Loucy (cell line): ENCODE measurements around the gene TNNT3.

Experiments
- H2AFZ ChIP-seq: fragments of 200-600 bp; sonication (generic); 2 replicates; pipeline ENCODE4 v1.6.0; 2016; ENCODE audit warnings: antibody characterized with exemption, mild to moderate bottlenecking, low read length, moderate library complexity
- H3F3A ChIP-seq: fragments of 200-600 bp; 2 replicates; pipeline ENCODE4 v1.6.0; 2016; ENCODE audit warnings: antibody characterized with exemption, low read depth, mild to moderate bottlenecking
- H3K27me3 ChIP-seq: fragments of 200-600 bp; sonication (generic); 2 replicates; pipeline ENCODE4 v1.6.1; 2014; ENCODE audit warnings: low read length, mild to moderate bottlenecking; ENCODE audit not compliant: insufficient read depth, poor library complexity, severe bottlenecking
- H3K36me3 ChIP-seq: fragments of 200-600 bp; sonication (generic); 2 replicates; pipeline ENCODE4 v1.6.1; 2016; ENCODE audit warnings: low read length; ENCODE audit not compliant: insufficient read depth
- H3K4me1 ChIP-seq: fragments of 200-600 bp; sonication (generic); 2 replicates; pipeline ENCODE4 v1.5.1; 2014; ENCODE audit warnings: low read length, mild to moderate bottlenecking; ENCODE audit not compliant: insufficient read depth, poor library complexity, severe bottlenecking
- H3K4me2 ChIP-seq: fragments of 200-600 bp; sonication (generic); 2 replicates; pipeline ENCODE4 v1.6.0; 2014; ENCODE audit warnings: antibody characterized with exemption, low read length, low read depth, mild to moderate bottlenecking; ENCODE audit not compliant: poor library complexity, severe bottlenecking
- H3K4me3 ChIP-seq: fragments of 200-600 bp; sonication (generic); 2 replicates; pipeline ENCODE4 v1.5.1; 2014; ENCODE audit warnings: low read length, mild to moderate bottlenecking, mixed read lengths; ENCODE audit not compliant: poor library complexity, severe bottlenecking
- H3K79me2 ChIP-seq: fragments of 200-600 bp; sonication (generic); 2 replicates; pipeline ENCODE4 v1.6.1; 2014; ENCODE audit warnings: low read length; ENCODE audit not compliant: insufficient read depth
- H3K9ac ChIP-seq: fragments of 200-600 bp; sonication (generic); 2 replicates; pipeline ENCODE4 v1.6.0; 2014; ENCODE audit warnings: mild to moderate bottlenecking, low read depth, low read length, moderate library complexity; ENCODE audit not compliant: poor library complexity, severe bottlenecking
- H3K9me2 ChIP-seq: fragments of 200-600 bp; sonication (generic); replicated peaks from 2 replicates; pipeline ENCODE4 v1.6.1; 2016; ENCODE audit warnings: low read depth, low read length, mixed read lengths
- H3K9me3 ChIP-seq: fragments of 200-600 bp; sonication (generic); 2 replicates; pipeline ENCODE4 v1.6.1; 2014; ENCODE audit warnings: mild to moderate bottlenecking, antibody characterized with exemption, low read length, low read depth; ENCODE audit not compliant: insufficient read depth
- H4K20me1 ChIP-seq: fragments of 200-600 bp; sonication (generic); 2 replicates; pipeline ENCODE4 v1.6.0; 2014; ENCODE audit warnings: antibody characterized with exemption, low read length, mild to moderate bottlenecking; ENCODE audit not compliant: insufficient read depth, poor library complexity, severe bottlenecking
- EZH2phosphoT487 ChIP-seq: fragments of 200-600 bp; IDR thresholded peaks from 2 replicates; pipeline ENCODE4 v1.6.1; 2018; ENCODE audit warnings: antibody characterized with exemption, mild to moderate bottlenecking, moderate library complexity, borderline replicate concordance
- TF ChIP-seq, protein P1 (sequence below): fragments of 200-600 bp; sonication (generic); conservative IDR thresholded peaks from 2 replicates; pipeline ENCODE4 v1.5.1; 2014; ENCODE audit warnings: mild to moderate bottlenecking, antibody characterized with exemption, low read length

Gene TNNT3

DNA sequence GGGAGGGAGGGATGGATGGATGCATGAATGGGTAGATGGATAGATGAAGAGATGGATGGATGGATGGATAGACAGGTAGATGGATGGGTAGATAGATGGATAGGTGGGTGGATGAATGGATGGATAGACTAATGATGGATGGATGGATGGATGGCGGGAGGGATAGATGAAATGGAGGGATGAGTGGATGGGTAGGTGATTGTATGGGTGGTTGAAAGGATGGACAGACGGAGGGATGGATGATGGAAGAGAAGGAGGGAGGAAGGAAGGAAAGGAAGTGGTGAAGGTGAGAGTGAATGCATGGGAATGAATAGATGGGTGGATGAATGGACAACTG is 3.7 kb upstream of the TNNT3 start:
- Histone ChIP-seq H3K9me2 (no peaks in the 10 kb centered on the region), H3K79me2 (no peaks in the 10 kb centered on the region), H3K4me3 (no peak overlapping the region), H3K9ac (no peak overlapping the region), H4K20me1 (no peaks in the 10 kb centered on the region), H3K4me2 (no peak overlapping the region), H3K27me3 (no peaks in the 10 kb centered on the region), H3K36me3 (no peaks in the 10 kb centered on the region), H3K4me1 (peaks cover 5% of the 10 kb centered on the region), H3F3A (no peaks in the 10 kb centered on the region), H3K9me3 (no peaks in the 10 kb centered on the region), H2AFZ (no peak overlapping the region)
- no peak for TF ChIP-seq EZH2phosphoT487
- TF ChIP-seq, protein P1, sequence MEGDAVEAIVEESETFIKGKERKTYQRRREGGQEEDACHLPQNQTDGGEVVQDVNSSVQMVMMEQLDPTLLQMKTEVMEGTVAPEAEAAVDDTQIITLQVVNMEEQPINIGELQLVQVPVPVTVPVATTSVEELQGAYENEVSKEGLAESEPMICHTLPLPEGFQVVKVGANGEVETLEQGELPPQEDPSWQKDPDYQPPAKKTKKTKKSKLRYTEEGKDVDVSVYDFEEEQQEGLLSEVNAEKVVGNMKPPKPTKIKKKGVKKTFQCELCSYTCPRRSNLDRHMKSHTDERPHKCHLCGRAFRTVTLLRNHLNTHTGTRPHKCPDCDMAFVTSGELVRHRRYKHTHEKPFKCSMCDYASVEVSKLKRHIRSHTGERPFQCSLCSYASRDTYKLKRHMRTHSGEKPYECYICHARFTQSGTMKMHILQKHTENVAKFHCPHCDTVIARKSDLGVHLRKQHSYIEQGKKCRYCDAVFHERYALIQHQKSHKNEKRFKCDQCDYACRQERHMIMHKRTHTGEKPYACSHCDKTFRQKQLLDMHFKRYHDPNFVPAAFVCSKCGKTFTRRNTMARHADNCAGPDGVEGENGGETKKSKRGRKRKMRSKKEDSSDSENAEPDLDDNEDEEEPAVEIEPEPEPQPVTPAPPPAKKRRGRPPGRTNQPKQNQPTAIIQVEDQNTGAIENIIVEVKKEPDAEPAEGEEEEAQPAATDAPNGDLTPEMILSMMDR, result no peak

DNA sequence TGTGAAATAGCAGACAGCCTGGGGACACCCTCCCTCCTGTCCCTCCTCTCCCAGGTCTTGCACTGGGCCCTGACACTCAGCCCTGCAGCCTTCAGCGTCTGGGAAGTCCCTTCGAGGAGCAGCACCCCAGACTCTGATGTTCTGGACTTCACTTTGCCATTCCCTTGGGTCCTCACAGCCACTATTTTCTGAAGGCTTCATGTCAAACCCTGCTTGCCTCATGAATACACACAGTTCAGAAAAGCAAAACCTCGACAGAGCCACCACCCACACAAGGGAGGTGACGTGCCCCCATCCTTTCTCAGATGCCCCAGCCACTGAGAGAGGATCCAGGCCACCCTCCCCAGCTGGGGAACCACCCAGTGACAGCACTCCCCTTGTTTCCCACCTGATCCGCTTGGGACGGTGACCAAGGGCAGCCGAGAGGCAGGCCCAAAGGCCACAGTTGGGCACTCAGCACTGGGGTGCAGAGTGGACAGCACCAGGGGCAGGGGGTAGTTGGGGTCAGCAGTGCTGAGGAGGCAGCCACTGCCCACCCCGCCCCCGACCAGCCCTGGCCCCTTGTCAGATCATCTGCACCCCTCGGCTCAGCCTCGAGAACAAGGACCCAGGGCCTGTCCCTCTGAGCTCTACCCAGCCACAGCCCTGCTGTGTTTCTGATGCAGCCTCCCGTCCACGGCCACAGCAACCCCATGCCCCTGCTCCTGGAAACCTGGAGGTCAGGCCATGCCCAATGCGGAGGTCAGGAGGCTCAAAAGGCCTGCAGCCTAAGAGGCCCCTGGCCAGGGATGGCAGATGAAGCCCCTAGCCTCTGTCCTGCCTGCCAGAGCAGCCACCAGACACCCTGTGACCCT is 3.1 kb upstream of the TNNT3 start:
- Histone ChIP-seq H3K36me3 (no peaks in the 10 kb centered on the region), H2AFZ (no peak overlapping the region), H3K9me2 (no peaks in the 10 kb centered on the region), H3K9ac (no peak overlapping the region), H3K4me2 (no peak overlapping the region), H3F3A (no peaks in the 10 kb centered on the region), H4K20me1 (no peaks in the 10 kb centered on the region), H3K27me3 (no peaks in the 10 kb centered on the region), H3K4me3 (no peak overlapping the region), H3K4me1 (peaks cover 5% of the 10 kb centered on the region), H3K79me2 (no peaks in the 10 kb centered on the region), H3K9me3 (no peaks in the 10 kb centered on the region)
- TF ChIP-seq, protein P1, result no peak
- TF ChIP-seq EZH2phosphoT487, result no peak

DNA sequence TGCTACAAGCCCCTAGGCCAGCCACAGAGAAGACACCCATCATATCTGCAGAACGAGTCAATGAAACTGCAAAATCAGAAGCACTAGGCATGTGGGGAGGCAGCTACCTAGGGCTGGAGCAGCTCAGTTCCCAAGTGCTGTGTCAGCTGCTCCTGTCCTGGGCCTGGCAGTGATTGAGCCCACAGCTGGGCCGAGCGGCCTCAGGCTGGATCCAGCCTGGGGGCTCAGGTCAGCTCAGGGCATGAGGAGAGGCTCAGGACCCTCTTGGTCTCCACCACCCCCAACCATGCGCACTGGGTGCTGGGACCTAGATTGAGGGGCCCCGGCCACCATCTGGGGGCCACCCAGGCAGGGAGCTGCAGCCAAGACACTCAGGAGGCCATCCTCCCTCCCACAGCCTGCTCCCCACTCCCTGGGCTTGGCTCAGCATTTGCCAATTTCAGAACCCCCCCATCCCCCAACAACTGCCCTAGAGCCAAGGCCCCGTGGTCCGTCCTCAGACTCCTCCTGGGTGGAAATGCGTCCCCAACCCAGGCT is 2.4 kb upstream of the TNNT3 start:
- Histone ChIP-seq H3K9me2 (no peaks in the 10 kb centered on the region), H3K9me3 (no peaks in the 10 kb centered on the region), H3K9ac (no peak overlapping the region), H3K4me2 (no peak overlapping the region), H2AFZ (no peak overlapping the region), H3F3A (no peaks in the 10 kb centered on the region), H3K4me1 (peaks cover 5% of the 10 kb centered on the region), H3K4me3 (no peak overlapping the region), H3K36me3 (no peaks in the 10 kb centered on the region), H3K27me3 (no peaks in the 10 kb centered on the region), H4K20me1 (no peaks in the 10 kb centered on the region), H3K79me2 (no peaks in the 10 kb centered on the region)
- TF ChIP-seq, protein P1, result no peak
